CD4-positive, alpha-beta T cell treated with Interleukin-15 for 1 hour (primary cell): ENCODE data around the gene TMEM120A.
A peak's percentile ranks its signal among the peaks of the same experiment; 100 is the strongest.

Source experiments
- DNase-seq: peaks from one replicate; pipeline ENCODE4 v3.0.0-alpha.2; 2020

TMEM120A gene

DNA sequence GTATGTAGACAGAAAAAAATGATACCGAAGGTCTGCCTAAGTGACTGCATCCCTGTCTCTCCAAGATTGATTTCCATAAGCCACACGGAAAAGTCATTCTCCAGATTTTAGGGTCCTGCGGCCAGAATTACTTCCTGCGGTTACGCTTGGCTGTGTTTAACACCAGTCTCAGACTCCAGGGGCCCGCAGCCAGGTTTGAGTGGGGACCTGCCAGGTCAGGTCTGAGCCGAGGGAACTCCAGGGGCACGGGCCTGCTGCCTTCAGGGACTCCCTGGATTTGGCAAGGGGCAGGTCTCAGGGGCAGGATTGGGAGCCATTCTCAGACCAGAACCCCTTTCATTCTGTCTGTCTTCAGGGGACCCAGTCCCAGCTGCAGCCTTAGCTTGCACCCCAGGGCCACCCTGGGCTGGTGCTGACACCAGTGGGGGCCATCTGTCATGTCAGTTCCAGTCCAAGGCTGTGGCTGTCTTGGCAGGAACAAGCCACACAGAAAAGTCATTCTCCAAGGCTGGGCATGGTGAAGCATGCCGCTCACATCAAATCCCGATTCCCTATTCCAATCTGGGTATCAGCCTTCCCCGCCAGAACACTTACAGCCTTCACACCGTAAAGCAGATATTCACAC is 39.0 kb downstream of the TMEM120A start:
- DNase-seq, result no peak

DNA sequence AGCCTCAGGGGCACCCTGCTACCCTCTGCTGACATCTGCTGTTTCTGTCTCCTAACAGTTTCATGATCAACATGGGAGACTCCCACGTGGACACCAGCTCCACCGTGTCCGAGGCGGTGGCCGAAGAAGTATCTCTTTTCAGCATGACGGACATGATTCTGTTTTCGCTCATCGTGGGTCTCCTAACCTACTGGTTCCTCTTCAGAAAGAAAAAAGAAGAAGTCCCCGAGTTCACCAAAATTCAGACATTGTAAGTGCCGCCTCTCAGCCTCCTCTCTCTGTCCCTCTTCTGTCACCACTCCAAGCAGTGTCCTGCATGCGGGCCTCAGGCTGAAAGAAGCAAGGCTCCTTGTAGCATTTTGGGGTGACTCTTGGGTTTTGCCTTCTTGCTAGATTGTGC is 40.5 kb downstream of the TMEM120A start:
- DNase-seq, result no peak

DNA sequence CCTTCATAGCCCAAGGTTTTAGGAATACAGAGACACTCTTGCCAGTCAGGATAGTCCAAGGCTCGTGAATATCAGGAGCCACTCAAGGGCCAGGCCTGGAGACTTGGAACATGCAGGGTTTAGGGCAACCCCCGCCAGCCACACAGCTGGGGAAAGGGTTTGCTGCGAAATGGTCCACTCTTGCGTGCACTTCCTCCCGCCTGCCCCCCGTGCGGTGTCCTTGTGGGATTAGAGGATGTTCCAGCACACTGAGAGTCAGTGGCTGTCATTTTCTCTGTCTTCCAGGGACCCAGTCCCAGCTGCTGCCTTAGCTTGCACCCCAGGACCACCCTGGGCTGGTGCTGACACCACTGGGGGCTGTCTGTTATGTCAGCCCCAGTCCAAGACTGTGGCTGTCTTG is 41.0 kb downstream of the TMEM120A start:
- no peak for DNase-seq

- DNase-seq, result peak; percentile 68
These were observed 42.9 kb downstream of the TMEM120A start for GRCh38 chr7:75951506-75951905.

DNA sequence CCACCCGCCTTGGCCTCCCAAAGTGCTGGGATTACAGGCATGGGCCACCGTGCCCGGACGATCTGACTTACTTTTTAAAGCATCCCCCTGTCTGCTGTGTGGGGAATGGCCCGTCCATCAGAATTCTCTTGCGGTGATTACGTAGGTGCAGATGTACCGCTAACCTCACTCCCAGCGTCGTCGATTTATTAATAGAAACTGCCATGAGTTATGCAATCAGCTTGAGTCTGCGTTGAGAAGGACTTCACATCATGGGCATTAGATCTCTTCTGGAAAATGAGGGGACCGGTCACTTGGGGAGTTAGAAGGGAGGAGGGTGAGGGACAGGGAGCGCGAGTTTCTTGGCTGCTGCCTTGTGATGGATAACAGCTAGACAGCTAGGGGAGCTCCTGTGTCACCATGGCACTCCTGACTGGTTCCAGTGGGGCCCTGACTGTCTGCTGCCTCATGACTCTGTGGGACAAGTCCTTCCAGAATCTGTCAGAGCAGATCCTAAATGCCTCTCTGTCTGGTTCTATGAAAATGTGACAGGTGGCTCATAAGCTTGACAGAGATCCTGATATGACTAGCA is 44.2 kb downstream of the TMEM120A start:
- DNase-seq, result no peak

- DNase-seq, result no peak
These were observed 46.2 kb downstream of the TMEM120A start for GRCh38 chr7:75948179-75948578.

GRCh38 chr7:75946207-75946855 is 48.1 kb downstream of the TMEM120A start:
- DNase-seq, result no peak

DNA sequence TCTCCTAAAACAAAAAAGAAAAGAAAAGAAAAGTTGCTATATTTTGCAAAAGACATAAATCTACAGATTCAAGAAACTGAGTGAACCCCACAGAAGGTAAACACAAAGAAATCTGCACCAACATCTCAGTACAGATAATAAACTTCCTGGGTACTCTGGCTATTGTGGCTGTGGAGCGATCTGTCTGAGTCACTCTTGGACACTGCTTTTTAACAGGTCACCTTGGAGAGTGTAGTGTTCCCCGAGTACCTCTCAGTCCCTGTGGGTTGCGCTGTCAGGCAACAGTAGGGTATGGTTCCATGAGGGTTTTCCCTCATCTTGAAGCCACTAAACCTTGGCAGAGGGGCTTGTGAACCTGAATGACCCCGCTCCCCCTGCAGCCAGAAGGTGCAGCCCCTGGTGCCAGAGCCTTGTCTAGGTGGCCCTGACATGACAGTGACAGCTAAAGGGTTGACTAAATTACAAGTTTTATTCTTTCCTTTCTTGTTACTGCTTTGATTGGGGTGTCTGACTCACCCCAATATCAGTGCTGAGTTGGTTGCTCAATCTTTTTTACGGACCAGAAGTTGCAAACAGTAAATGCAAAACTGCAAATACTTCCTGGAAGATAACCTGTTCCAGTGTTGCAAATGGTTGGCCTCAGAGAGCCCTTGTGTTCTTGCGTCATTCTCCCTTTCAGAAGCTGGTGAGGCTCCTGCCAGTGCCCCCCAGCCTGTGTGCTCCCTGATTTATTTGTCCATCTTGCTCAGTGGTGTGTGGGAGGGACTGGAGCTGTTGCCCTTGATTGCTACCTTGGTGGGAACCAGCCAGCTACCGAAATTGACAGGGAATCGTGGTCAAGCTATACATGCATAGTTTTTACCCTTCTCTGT is 48.9 kb downstream of the TMEM120A start:
- no peak for DNase-seq

DNA sequence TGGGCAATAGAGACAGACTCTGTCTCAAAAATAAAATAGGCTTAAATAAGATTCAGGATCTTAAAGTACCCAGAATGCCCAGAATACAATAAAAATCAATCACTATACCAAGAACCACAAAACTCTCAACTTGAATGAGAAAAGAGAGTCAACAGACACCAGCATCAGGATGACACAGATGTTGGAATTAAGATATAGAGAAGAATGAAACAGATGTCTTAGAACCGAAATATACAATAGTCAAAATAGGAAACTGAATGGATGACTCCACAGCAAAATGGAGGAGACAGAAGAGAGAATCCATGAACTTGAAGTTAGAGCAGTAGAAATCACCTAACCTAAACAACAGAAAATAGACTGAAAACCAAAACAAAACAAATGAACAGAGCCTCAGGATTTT is 49.9 kb downstream of the TMEM120A start:
- no peak for DNase-seq

DNA sequence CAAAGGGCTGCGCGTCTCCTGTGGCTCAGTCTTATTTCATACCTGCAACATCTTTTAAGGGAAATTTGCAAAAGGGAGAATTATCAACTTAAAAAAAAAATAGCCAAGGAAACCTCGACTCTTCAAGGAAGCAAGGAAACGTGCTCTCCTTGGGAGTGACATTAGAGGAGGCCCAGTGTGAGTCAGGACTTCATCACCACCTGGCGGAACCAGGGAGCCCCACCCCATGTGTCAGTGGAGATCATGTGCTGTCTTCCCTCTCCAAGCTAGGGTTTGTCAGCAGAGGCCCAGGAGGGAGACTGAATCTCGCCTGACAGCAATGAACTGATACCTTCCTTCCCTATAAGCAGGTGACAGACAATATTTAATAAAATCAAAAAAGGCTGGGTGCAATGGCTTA is 50.5 kb downstream of the TMEM120A start:
- no peak for DNase-seq

- DNase-seq, result no peak
These were observed 55.5 kb downstream of the TMEM120A start for GRCh38 chr7:75938921-75939320.

DNA sequence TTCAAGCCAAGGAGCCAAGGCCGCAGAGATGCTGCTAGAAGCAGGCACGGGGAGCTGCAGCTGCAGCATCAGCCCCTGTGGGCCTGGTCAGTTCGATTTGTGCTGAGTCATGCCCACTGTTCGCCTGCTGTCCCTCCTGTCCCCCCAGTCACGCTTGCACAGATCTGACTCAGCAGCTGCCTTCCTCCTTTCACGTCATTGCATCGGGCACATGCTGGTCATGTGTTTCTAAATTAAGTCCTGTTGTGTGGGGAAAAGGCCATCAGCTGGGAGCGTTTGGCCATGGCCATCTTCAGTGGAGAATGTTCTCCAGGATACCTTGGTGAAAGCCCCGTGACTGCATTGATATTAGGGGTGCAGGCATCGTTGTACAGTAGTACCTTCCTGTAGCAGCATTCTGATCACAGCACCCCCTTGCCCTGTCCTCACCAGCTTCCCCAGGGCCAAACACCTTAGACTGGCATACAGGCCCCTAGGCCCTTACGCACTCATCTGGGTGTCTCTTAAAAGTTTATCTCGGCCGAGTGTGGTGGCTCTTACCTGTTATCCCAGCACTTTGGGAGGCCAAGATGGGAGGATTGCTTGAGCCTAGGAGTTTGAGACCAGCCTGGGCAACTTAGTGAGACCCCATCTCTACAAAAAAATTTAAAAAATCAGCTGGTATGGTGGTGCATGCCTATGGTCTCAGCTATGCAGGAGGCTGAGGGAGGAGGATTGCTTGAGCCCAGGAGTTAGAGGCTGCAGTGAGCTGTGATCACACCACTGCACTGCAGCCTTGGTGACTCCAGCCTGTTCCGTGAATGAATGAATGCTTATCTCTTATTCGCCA is 56.2 kb downstream of the TMEM120A start:
- peak; percentile 43 for DNase-seq
